AG09309 (cell line): ENCODE results near the gene GPR152.

ENCODE experiments used
- DNase-seq: peaks from one replicate; pipeline ENCODE4 v3.0.0-alpha.2; 2010; ENCODE audit warnings: low read depth
- H3K4me3 ChIP-seq: 2 replicates; pipeline ENCODE4 v1.5.1; 2011; ENCODE audit warnings: mild to moderate bottlenecking, low read depth, low read length, moderate library complexity; ENCODE audit not compliant: control insufficient read depth
- TF ChIP-seq, protein P1 (sequence below): IDR thresholded peaks from 2 replicates; pipeline ENCODE4 v1.5.1; 2011; ENCODE audit warnings: mild to moderate bottlenecking, low read depth, low read length, inconsistent platforms; ENCODE audit not compliant: insufficient read depth, control insufficient read depth; ENCODE audit errors: missing control alignments

The GPR152 gene

DNA sequence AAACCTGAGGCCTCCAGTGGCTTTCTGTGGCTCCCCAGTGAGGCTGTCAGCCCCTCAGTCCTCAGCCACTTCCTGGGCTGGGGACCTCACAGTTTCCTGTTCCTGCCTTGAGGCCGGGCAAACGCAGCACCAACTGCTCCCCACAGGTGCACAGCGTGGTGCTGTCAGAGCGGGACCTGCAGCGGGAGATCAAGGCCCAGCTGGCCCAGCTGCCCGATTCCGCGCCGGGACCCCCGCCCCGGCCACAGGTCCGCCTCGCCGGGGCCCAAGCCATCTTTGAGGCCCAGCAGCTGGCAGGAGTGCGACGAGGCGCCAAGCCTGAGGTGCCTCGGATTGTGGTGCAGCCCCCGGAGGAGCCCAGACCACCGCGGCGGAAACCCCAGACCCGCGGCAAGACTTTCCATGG lies 43.3 kb downstream of the GPR152 start:
- TF ChIP-seq, protein P1, sequence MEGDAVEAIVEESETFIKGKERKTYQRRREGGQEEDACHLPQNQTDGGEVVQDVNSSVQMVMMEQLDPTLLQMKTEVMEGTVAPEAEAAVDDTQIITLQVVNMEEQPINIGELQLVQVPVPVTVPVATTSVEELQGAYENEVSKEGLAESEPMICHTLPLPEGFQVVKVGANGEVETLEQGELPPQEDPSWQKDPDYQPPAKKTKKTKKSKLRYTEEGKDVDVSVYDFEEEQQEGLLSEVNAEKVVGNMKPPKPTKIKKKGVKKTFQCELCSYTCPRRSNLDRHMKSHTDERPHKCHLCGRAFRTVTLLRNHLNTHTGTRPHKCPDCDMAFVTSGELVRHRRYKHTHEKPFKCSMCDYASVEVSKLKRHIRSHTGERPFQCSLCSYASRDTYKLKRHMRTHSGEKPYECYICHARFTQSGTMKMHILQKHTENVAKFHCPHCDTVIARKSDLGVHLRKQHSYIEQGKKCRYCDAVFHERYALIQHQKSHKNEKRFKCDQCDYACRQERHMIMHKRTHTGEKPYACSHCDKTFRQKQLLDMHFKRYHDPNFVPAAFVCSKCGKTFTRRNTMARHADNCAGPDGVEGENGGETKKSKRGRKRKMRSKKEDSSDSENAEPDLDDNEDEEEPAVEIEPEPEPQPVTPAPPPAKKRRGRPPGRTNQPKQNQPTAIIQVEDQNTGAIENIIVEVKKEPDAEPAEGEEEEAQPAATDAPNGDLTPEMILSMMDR = no peak

DNA sequence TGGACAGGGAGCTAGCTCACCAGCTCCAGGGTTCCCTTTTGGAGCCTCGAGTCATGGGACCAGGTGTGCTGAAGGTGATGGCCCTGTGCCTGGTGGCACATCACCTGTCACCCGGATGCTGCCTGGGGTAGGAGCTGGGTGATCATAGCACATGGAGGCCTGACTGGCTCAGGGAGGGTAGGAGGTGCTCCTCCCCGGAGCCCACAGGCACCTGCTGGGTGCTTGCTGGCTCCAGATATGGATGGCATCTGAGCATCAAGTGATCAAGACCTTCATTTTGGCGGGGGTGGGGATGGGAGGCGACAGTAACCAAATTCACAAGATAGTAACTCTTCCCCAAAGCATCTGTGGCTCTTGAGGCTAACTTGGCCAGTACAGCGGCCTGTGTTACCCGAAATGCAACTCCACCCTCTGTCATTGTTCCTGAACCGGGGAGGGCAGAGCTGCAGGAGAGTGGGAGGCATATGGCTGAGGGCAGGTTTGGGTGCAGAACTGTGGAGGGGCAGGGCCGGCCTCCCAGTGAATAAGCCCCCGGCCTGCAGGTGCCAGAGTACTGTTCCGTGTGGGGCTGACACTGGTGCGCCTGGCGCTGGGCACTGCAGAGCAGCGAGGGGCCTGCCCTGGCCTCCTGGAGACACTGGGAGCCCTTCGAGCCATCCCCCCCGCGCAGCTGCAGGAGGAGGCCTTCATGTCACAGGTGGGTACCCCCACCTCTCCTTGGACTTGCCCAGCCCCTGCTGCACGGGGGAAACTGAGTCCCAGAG lies 43.9 kb downstream of the GPR152 start:
- no peak overlapping the region for H3K4me3 ChIP-seq
- TF ChIP-seq, protein P1 = no peak
- no peak for DNase-seq

More for the DNA sequence above, 43.3 kb downstream of the GPR152 start:
- H3K4me3 ChIP-seq = no peak overlapping the region
- DNase-seq = no peak

DNA sequence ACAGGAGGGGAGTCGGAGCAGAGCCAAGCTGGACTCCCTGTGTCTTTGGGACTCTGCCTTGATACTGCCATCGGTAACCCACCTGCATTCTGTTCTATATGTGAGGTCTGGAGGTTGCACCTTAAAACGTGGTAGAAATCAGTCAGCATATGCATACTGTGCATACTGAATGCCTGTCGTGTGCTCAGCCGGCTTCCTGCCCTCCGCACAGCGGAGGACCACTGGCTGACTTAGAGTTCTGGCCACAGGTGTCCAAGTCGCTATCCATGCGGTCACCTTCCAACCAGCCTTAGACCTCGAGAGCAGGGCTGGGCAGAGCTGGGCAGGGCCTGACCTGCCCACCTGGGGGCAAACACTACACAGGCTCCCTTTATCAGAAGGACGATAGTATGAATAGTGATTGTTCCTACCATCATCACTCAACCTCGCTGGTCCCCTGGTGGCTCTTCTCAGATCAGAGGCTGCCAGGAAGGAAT lies 44.8 kb downstream of the GPR152 start:
- DNase-seq = no peak
- no peak overlapping the region for H3K4me3 ChIP-seq
- TF ChIP-seq, protein P1 = no peak

DNA sequence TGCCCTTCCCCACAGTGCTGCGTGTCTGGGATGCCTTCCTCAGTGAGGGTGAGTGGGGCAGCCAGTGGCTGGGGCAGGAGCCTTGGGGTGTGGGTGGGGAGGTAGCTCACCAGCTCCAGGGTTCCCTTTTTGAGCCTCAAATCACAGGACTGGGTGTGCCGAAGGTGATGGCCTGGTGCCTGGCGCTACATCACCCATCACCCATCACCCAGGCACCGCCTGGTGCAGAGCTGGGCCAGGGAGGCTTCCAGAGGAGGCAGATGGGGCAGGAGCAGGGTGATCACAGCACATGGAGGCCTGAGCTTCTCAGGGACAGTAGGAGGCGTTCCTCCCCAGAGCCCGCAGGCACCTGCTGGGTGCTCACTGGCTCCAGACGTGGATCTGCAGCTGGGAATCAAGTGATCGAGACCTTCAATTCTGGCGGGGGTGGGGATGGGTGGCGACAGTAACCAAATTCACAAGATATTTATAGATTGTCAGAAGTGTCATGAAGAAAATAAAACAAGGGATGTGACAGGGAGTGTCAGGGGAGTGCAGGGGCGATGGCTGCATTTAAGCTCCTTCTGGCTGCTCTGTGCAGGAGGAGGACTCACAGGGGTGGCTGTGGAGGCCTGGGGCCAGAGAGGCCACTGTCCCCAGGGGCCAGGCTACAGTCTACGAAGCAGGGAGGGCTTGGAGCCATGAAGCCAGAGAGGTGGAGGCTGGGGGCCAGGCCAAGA lies 45.4 kb downstream of the GPR152 start:
- TF ChIP-seq, protein P1 = peak; percentile 4
- no peak overlapping the region for H3K4me3 ChIP-seq
- no peak for DNase-seq

DNA sequence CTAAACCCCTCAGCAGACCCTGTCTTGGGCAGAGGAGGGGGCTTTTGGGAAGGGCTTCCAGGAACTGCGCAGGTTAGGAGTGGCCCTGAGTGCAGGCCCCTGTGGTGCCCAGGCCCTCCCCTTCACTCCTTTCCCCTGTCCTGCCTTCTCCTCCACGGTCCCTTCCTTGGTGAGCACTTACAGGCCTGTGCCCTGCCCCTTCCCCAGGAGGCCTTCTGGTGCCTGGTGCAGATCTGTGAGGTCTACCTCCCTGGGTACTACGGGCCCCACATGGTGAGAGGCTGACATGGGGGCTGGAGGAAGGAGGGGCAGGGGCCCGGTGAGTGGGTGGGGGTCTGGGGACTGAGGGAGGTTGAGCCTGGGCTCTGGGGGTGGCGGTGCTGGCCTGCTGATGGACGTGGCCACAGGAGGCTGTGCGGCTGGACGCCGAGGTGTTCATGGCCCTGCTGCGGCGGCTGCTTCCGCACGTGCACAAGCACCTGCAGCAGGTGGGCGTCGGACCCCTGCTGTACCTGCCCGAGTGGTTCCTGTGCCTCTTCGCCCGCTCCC lies 46.0 kb downstream of the GPR152 start:
- DNase-seq = no peak

DNA sequence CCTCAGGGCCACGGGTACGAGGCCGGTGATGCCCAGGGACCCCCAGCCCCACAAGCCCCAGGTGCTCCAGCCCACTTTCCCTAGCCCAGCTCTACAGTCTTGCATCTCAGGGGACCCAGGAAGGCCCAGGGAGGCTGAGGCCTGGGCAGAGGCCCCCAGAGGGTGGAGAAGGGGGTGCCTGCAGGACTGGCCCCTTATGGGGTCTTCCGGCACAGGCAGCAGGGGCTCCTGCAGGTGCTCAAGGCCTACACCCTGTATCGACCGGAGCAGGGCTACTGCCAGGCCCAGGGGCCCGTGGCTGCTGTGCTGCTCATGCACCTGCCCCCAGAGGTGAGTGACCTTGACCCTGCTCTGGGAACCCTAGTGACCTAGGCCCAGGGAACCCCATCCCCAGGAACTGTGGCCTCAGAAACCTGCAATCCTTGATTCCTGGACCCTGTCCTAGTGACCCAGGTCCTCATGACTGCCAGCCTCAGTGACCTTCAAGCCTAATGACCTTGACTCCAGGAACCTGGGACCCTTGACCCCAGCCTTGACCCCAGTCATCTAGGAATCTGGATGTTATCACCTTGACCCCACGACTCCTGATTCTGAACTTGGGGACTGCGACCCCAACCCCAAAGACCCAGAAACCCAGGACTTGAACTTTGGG lies 46.7 kb downstream of the GPR152 start:
- TF ChIP-seq, protein P1 = no peak
- no peak overlapping the region for H3K4me3 ChIP-seq
- DNase-seq = no peak

More for the DNA sequence above, 46.0 kb downstream of the GPR152 start:
- no peak overlapping the region for H3K4me3 ChIP-seq
- TF ChIP-seq, protein P1 = no peak
